GM15510 (cell line): ENCODE data around the gene DLGAP1.

Experiments
- POLR2A ChIP-seq: IDR thresholded peaks from 3 replicates; pipeline ENCODE4 v1.6.1; 2011; ENCODE audit warnings: borderline replicate concordance; ENCODE audit not compliant: insufficient read length; ENCODE audit errors: extremely low read depth

The DLGAP1 gene

GRCh38 chr18:3916082-3916481, 539.0 kb downstream of the DLGAP1 start:
- TF ChIP-seq POLR2A, result no peak

GRCh38 chr18:3914833-3915610, 540.1 kb downstream of the DLGAP1 start:
- no peak for TF ChIP-seq POLR2A

GRCh38 chr18:3914109-3914508, 541.0 kb downstream of the DLGAP1 start:
- TF ChIP-seq POLR2A, result no peak

- no peak for TF ChIP-seq POLR2A
These were observed 542.4 kb downstream of the DLGAP1 start for GRCh38 chr18:3912705-3913104.

GRCh38 chr18:3911413-3911812, 543.7 kb downstream of the DLGAP1 start:
- no peak for TF ChIP-seq POLR2A

GRCh38 chr18:3910512-3910911, 544.6 kb downstream of the DLGAP1 start:
- no peak for TF ChIP-seq POLR2A

GRCh38 chr18:3907955-3908354, 547.2 kb downstream of the DLGAP1 start:
- no peak for TF ChIP-seq POLR2A

GRCh38 chr18:3906116-3906750, 548.9 kb downstream of the DLGAP1 start:
- TF ChIP-seq POLR2A, result no peak

- TF ChIP-seq POLR2A, result no peak
These were observed 551.8 kb downstream of the DLGAP1 start for GRCh38 chr18:3903337-3903736.

- no peak for TF ChIP-seq POLR2A
These were observed 552.4 kb downstream of the DLGAP1 start for GRCh38 chr18:3902676-3903075.

GRCh38 chr18:3901811-3902210, 553.3 kb downstream of the DLGAP1 start:
- no peak for TF ChIP-seq POLR2A

- TF ChIP-seq POLR2A, result no peak
These were observed 554.1 kb downstream of the DLGAP1 start for GRCh38 chr18:3901042-3901441.

GRCh38 chr18:3900327-3900726, 554.8 kb downstream of the DLGAP1 start:
- TF ChIP-seq POLR2A, result no peak

GRCh38 chr18:3898861-3899613, 556.1 kb downstream of the DLGAP1 start:
- TF ChIP-seq POLR2A, result no peak

GRCh38 chr18:3892152-3892551, 563.0 kb downstream of the DLGAP1 start:
- no peak for TF ChIP-seq POLR2A
